8988T (cell line): ENCODE results near the gene FBXO48.
"Not testable (repeated sequence)": the region's sequence is repeated elsewhere in the genome, so short reads cannot be mapped to it uniquely, and the experiment has no call there.

Experiments
- DNase-seq: peaks from one replicate; pipeline ENCODE4 v3.0.0; 2011

Gene FBXO48

GRCh38 chr2:68469935-68470334 is 2.8 kb upstream of the FBXO48 start:
- DNase-seq, result no peak

GRCh38 chr2:68468801-68469200 is 1.7 kb upstream of the FBXO48 start:
- DNase-seq, result no peak

- no peak for DNase-seq
Observed at GRCh38 chr2:68466778-68467076, 367 bp downstream of the FBXO48 start.

- no peak for DNase-seq
Observed at GRCh38 chr2:68466361-68466777, 725 bp downstream of the FBXO48 start.

GRCh38 chr2:68465081-68465916 is 1.8 kb downstream of the FBXO48 start:
- no peak for DNase-seq

- no peak for DNase-seq
Observed at GRCh38 chr2:68464651-68465050, 2.4 kb downstream of the FBXO48 start.

GRCh38 chr2:68463287-68463877 is 3.7 kb downstream of the FBXO48 start:
- no peak for DNase-seq

- no peak for DNase-seq
Observed at GRCh38 chr2:68458981-68459380, 8.1 kb downstream of the FBXO48 start.

GRCh38 chr2:68456198-68456597 is 10.9 kb downstream of the FBXO48 start:
- DNase-seq, result no peak

- no peak for DNase-seq
Observed at GRCh38 chr2:68454719-68455118, 12.4 kb downstream of the FBXO48 start.

GRCh38 chr2:68453761-68454360 is 13.2 kb downstream of the FBXO48 start:
- DNase-seq, result no peak

GRCh38 chr2:68452158-68452900 is 14.8 kb downstream of the FBXO48 start:
- DNase-seq, result no peak

GRCh38 chr2:68448671-68449653 is 18.1 kb downstream of the FBXO48 start:
- DNase-seq, result no peak

- DNase-seq, result no peak
Observed at GRCh38 chr2:68447118-68447517, 20.0 kb downstream of the FBXO48 start.

- DNase-seq, result not testable (repeated sequence)
Observed at GRCh38 chr2:68446425-68446824, 20.7 kb downstream of the FBXO48 start.

GRCh38 chr2:68441994-68442322 is 25.1 kb downstream of the FBXO48 start:
- DNase-seq, result no peak

GRCh38 chr2:68441179-68441993 is 25.7 kb downstream of the FBXO48 start:
- DNase-seq, result no peak

- no peak for DNase-seq
Observed at GRCh38 chr2:68438455-68439303, 28.4 kb downstream of the FBXO48 start.

GRCh38 chr2:68436270-68436669 is 30.8 kb downstream of the FBXO48 start:
- DNase-seq, result no peak

GRCh38 chr2:68435615-68436014 is 31.5 kb downstream of the FBXO48 start:
- DNase-seq, result no peak

- DNase-seq, result no peak
Observed at GRCh38 chr2:68434981-68435380, 32.1 kb downstream of the FBXO48 start.
